Measurements from ENCODE around the gene EPHA7. TPM values are rescaled to one million over a fixed set of nuclear protein-coding genes. Genes with fewer than 3 reads are reported as not detected.

EPHA7 gene
- total and polyA plus RNA-seq, 2 experiments from 2014 or later: 6.9 to 19.2 TPM

DNA sequence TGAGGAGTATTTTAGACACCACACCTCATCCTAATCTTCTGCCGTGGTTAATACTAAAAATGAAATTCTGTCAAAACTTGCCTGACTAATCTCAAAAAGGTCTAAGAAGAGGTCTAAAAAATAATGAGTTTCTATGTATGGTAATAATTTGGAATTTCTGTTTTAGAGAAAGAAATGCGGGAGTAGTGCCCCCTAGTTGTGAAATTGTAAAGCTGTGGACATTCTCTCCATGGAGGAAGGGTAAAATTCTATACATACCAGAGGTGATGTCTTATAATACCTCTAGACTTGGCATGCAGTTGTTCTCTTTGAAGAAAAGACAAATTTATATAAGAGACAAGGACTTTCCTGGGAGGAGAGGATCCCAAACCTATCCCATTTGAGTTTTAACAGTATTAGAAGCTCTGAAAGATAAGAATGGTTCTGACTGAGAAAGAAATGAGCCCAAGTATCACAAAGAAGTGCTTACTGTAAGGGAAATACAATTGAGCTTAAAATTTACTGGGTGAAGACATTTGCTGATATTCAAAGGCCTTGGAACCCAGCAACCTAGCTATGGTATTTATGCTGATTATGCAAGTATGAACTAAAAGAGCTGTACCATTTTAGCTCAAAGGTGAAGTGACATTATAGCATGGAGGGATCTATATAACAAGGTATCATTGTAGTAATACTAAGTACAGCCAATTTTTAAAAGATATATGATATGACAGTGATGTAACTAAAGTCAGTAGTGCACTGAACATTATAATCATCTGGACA, 5.1 kb upstream of the EPHA7 start:
- Histone ChIP-seq H3K27me3 (peaks cover 7% of the 10 kb centered on the region), H3K79me2 (no peaks in the 10 kb centered on the region), H4K20me1 (ENCODE audit: insufficient read depth, poor library complexity, severe bottlenecking) (no peaks in the 10 kb centered on the region), H3K27ac (no peak overlapping the region), H3K4me3 (no peak overlapping the region), H2AFZ (no peak overlapping the region), H3K4me2 (no peak overlapping the region), H3K36me3 (replicated peaks; ENCODE audit: insufficient read depth, low read depth) (no peaks in the 10 kb centered on the region), H3K9me2 (replicated peaks; ENCODE audit: insufficient read depth) (no peaks in the 10 kb centered on the region), H3K4me1 (ENCODE audit: insufficient read depth) (no peaks in the 10 kb centered on the region), H3K9me3 (ENCODE audit: low read depth) (no peaks in the 10 kb centered on the region)
- WGBS (ENCODE audit: low lambda C conversion rate, missing lambda C conversion rate): 38% methylated on average over 2 of the region's 2 CpGs
- TF ChIP-seq EZH2phosphoT487 (IDR thresholded peaks at IDR 0.05; ENCODE audit: low read depth, severe bottlenecking, unreplicated experiment) (no peak), EZH2 (IDR thresholded peaks at IDR 0.05; ENCODE audit: borderline replicate concordance) (no peak)
- TF ChIP-seq, protein P1, sequence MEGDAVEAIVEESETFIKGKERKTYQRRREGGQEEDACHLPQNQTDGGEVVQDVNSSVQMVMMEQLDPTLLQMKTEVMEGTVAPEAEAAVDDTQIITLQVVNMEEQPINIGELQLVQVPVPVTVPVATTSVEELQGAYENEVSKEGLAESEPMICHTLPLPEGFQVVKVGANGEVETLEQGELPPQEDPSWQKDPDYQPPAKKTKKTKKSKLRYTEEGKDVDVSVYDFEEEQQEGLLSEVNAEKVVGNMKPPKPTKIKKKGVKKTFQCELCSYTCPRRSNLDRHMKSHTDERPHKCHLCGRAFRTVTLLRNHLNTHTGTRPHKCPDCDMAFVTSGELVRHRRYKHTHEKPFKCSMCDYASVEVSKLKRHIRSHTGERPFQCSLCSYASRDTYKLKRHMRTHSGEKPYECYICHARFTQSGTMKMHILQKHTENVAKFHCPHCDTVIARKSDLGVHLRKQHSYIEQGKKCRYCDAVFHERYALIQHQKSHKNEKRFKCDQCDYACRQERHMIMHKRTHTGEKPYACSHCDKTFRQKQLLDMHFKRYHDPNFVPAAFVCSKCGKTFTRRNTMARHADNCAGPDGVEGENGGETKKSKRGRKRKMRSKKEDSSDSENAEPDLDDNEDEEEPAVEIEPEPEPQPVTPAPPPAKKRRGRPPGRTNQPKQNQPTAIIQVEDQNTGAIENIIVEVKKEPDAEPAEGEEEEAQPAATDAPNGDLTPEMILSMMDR (IDR thresholded peaks at IDR 0.05; ENCODE audit: poor library complexity): peak; percentile 65
- DNase-seq (ENCODE audit: low spot score): peak; percentile 39

DNA sequence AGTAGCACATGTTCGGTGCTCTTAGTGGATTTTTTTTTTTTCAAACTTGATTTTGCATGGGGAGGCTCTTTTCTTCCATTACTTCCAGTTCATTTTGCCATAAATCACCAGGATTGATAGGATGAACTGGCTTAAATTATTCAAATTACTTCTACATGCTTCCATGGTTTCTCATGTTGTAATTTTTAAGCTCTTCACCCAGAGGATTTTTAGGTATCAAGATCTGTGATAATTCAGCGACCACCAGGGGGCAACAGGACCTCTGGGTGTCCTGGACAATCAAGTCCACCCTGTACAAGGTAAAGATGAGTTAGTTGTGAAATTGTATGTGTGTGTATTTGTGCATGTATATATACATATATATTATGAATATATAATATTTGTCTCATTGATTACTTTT, 4.2 kb upstream of the EPHA7 start:
- Histone ChIP-seq H3K9me2 (replicated peaks; ENCODE audit: insufficient read depth) (no peaks in the 10 kb centered on the region), H3K9me3 (ENCODE audit: low read depth) (no peaks in the 10 kb centered on the region), H3K27ac (no peak overlapping the region), H3K4me1 (ENCODE audit: insufficient read depth) (no peaks in the 10 kb centered on the region), H3K4me3 (no peak overlapping the region), H3K79me2 (no peaks in the 10 kb centered on the region), H4K20me1 (ENCODE audit: insufficient read depth, poor library complexity, severe bottlenecking) (no peaks in the 10 kb centered on the region), H3K4me2 (no peak overlapping the region), H2AFZ (no peak overlapping the region), H3K27me3 (peaks cover 7% of the 10 kb centered on the region), H3K36me3 (replicated peaks; ENCODE audit: insufficient read depth, low read depth) (no peaks in the 10 kb centered on the region)
- TF ChIP-seq, protein P1 (IDR thresholded peaks at IDR 0.05; ENCODE audit: poor library complexity): peak; percentile 63
- TF ChIP-seq EZH2phosphoT487 (IDR thresholded peaks at IDR 0.05; ENCODE audit: low read depth, severe bottlenecking, unreplicated experiment): no peak
- TF ChIP-seq EZH2 (IDR thresholded peaks at IDR 0.05; ENCODE audit: borderline replicate concordance): no peak
- 46% methylated on average over 2 of the region's 2 CpGs for WGBS (ENCODE audit: low lambda C conversion rate, missing lambda C conversion rate)
- peak; percentile 73 for DNase-seq (ENCODE audit: low spot score)

DNA sequence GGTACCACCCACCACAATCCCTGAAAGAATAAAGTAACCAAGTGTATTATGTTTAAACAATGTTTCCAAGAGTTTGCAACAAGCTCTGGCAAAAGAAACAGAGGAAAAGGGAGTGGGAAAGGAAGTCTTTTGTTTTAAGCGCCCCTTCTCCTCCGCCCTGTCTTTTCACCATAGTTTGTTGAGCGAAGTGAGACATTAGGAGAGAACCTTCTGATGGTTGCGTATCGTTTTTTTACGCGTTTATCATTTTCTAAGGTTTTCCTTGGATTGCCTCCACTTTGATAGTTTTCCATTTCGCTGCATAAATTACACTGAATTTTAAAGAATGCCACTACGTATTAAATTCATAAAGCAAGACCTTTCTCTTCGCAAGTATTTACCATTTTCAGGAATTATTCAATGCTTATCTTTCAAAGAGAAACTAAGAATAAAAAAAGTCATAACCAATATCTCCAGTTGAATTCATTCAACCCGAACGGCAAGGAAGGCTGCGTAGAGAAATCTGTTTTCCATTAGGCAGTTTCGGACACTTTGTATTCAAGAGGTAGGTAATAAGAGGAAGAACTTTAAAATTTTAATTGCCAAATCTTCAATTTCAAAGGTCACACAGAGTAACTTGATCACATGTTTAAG, 920 bp upstream of the EPHA7 start:
- H3K36me3 ChIP-seq (replicated peaks; ENCODE audit: insufficient read depth, low read depth): no peaks in the 10 kb centered on the region
- TF ChIP-seq, protein P1 (IDR thresholded peaks at IDR 0.05; ENCODE audit: poor library complexity): no peak
- no peak for TF ChIP-seq EZH2phosphoT487 (IDR thresholded peaks at IDR 0.05; ENCODE audit: low read depth, severe bottlenecking, unreplicated experiment)
- TF ChIP-seq EZH2 (IDR thresholded peaks at IDR 0.05; ENCODE audit: borderline replicate concordance): no peak
- no peaks in the 10 kb centered on the region for H3K9me3 ChIP-seq (ENCODE audit: low read depth)
- peak overlapping the region; percentile 83 for H3K27ac ChIP-seq
- 5% methylated on average over 14 of the region's 14 CpGs for WGBS (ENCODE audit: low lambda C conversion rate, missing lambda C conversion rate)
- H3K79me2 ChIP-seq: peaks cover 13% of the 10 kb centered on the region
- no peak for DNase-seq (ENCODE audit: low spot score)
- no peaks in the 10 kb centered on the region for H3K9me2 ChIP-seq (replicated peaks; ENCODE audit: insufficient read depth)
- H3K4me3 ChIP-seq: peak overlapping the region; percentile 41
- H3K27me3 ChIP-seq: peaks cover 26% of the 10 kb centered on the region
- H3K4me1 ChIP-seq (ENCODE audit: insufficient read depth): no peaks in the 10 kb centered on the region
- no peaks in the 10 kb centered on the region for H4K20me1 ChIP-seq (ENCODE audit: insufficient read depth, poor library complexity, severe bottlenecking)
- peak overlapping the region; percentile 83 for H3K4me2 ChIP-seq
- H2AFZ ChIP-seq: peak overlapping the region; percentile 31

Measured in hepatocyte (in vitro differentiated cells).